KMS-11 (cell line): ENCODE results near the gene ZSCAN30.
A peak's percentile ranks its signal among the peaks of the same experiment; 100 is the strongest.

ENCODE experiments used
- H2AFZ ChIP-seq: fragments of 200-600 bp; sonication (generic); 2 replicates; pipeline ENCODE4 v1.6.1; 2016; ENCODE audit warnings: antibody characterized with exemption, mixed run types, low read depth
- H3K27ac ChIP-seq: fragments of 200-600 bp; sonication (generic); 2 replicates; pipeline ENCODE4 v1.6.1; 2016; ENCODE audit warnings: mild to moderate bottlenecking, mixed run types
- H3K27me3 ChIP-seq: fragments of 200-600 bp; sonication (generic); 2 replicates; pipeline ENCODE4 v1.6.1; 2017; ENCODE audit warnings: mild to moderate bottlenecking, low read depth, mixed run types, moderate library complexity; ENCODE audit not compliant: insufficient read depth
- H3K36me3 ChIP-seq: fragments of 200-600 bp; sonication (generic); 2 replicates; pipeline ENCODE4 v1.6.1; 2017; ENCODE audit warnings: mild to moderate bottlenecking, mixed run types; ENCODE audit not compliant: insufficient read depth
- H3K4me1 ChIP-seq: fragments of 200-600 bp; sonication (generic); 2 replicates; pipeline ENCODE4 v1.6.1; 2016; ENCODE audit warnings: mild to moderate bottlenecking, low read depth, mixed run types; ENCODE audit not compliant: poor library complexity, severe bottlenecking
- H3K4me2 ChIP-seq: fragments of 200-600 bp; sonication (generic); 2 replicates; pipeline ENCODE4 v1.7.0; 2016; ENCODE audit warnings: mild to moderate bottlenecking, mixed run types
- H3K4me3 ChIP-seq: fragments of 200-600 bp; sonication (generic); IDR thresholded peaks from 2 replicates; pipeline ENCODE4 v1.6.1; 2017; ENCODE audit warnings: low read depth, low read length, mixed read lengths; ENCODE audit not compliant: insufficient read depth
- H3K79me2 ChIP-seq: fragments of 200-600 bp; sonication (generic); 2 replicates; pipeline ENCODE4 v1.6.1; 2016; ENCODE audit warnings: low read depth, mixed run types; ENCODE audit not compliant: insufficient read depth
- H3K9ac ChIP-seq: fragments of 200-600 bp; sonication (generic); 2 replicates; pipeline ENCODE4 v1.6.1; 2016; ENCODE audit warnings: mild to moderate bottlenecking, mixed run types
- H4K20me1 ChIP-seq: fragments of 200-600 bp; sonication (generic); 2 replicates; pipeline ENCODE4 v1.6.1; 2016; ENCODE audit warnings: mild to moderate bottlenecking, mixed run types; ENCODE audit not compliant: insufficient read depth
- CTCF ChIP-seq: fragments of 200-600 bp; sonication (generic); conservative IDR thresholded peaks from 2 replicates; pipeline ENCODE4 v1.6.1; 2017; ENCODE audit warnings: low read depth, mild to moderate bottlenecking, antibody characterized with exemption, low read length, moderate library complexity, mixed read lengths

The ZSCAN30 gene

DNA sequence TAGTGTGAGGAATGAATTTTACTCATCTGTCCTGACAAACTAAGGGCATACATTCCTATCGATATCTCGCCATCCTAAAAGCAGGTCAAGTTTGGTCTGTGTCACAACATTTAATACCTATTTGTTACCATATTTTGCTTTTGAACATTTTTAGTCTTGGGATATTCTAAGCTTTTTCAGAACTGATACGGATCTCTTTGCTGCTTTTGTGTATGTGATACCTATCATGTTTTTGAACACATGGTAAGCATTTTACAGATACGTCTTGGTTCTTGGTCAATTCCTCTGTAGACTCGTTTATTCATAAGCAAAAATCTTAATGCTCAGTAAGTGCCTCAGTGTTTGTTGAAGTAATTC is 48.6 kb downstream of the ZSCAN30 start:
- Histone ChIP-seq H3K4me1 (peaks cover 4% of the 10 kb centered on the region), H3K4me3 (no peak overlapping the region), H3K79me2 (peaks cover 16% of the 10 kb centered on the region; the same call in 1 of the 2 replicates), H3K4me2 (peak overlapping the region; percentile 89), H2AFZ (peak overlapping the region; percentile 98), H3K27ac (peak overlapping the region; percentile 71), H3K27me3 (no peaks in the 10 kb centered on the region), H3K36me3 (peaks cover 29% of the 10 kb centered on the region; the same call in 1 of the 2 replicates), H4K20me1 (no peaks in the 10 kb centered on the region), H3K9ac (peak overlapping the region; percentile 83)
- TF ChIP-seq CTCF: no peak

- no peaks in the 10 kb centered on the region for H4K20me1 ChIP-seq
- peak within 1 kb of the TSS; percentile 98 for H2AFZ ChIP-seq
- H3K4me3 ChIP-seq: no peak within 1 kb of the TSS
- no peak for TF ChIP-seq CTCF
- peak within 1 kb of the TSS; percentile 89 for H3K4me2 ChIP-seq
- peak within 1 kb of the TSS; percentile 83 for H3K9ac ChIP-seq
- peaks cover 4% of the 10 kb centered on the region for H3K4me1 ChIP-seq
- H3K36me3 ChIP-seq: peaks cover 23% of the 10 kb centered on the region; the same call in 1 of the 2 replicates
- peak within 1 kb of the TSS; percentile 71 for H3K27ac ChIP-seq
- no peaks in the 10 kb centered on the region for H3K27me3 ChIP-seq
- peaks cover 16% of the 10 kb centered on the region; the same call in 1 of the 2 replicates for H3K79me2 ChIP-seq
Observed at GRCh38 chr18:35240664-35241447, 49.2 kb downstream of the ZSCAN30 start, which contains the start of gene ZNF397. ZNF397 (plus strand) TSS chr18:35241034; CDS start chr18:35242471, 1,437 bp downstream.

- Histone ChIP-seq H2AFZ (no peak overlapping the region), H3K27ac (no peak overlapping the region), H3K27me3 (no peaks in the 10 kb centered on the region), H3K4me2 (no peak overlapping the region), H3K36me3 (peaks cover 14% of the 10 kb centered on the region; the same call in 1 of the 2 replicates), H3K4me3 (no peak overlapping the region), H3K4me1 (peaks cover 4% of the 10 kb centered on the region), H3K9ac (no peak overlapping the region), H4K20me1 (no peaks in the 10 kb centered on the region), H3K79me2 (peaks cover 16% of the 10 kb centered on the region; the same call in 1 of the 2 replicates)
- TF ChIP-seq CTCF: no peak
Observed at GRCh38 chr18:35239314-35239713, 50.7 kb downstream of the ZSCAN30 start.

- H3K36me3 ChIP-seq: no peaks in the 10 kb centered on the region
- H2AFZ ChIP-seq: no peak overlapping the region
Observed at GRCh38 chr18:35236571-35237363, 53.3 kb downstream of the ZSCAN30 start.

More at GRCh38 chr18:35236571-35237363, 53.3 kb downstream of the ZSCAN30 start:
- peaks cover 1% of the 10 kb centered on the region for H3K4me1 ChIP-seq
- H3K27ac ChIP-seq: no peak overlapping the region
- no peak overlapping the region for H3K9ac ChIP-seq
- TF ChIP-seq CTCF: no peak
- H4K20me1 ChIP-seq: no peaks in the 10 kb centered on the region
- no peak overlapping the region for H3K4me2 ChIP-seq
- H3K79me2 ChIP-seq: peaks cover 7% of the 10 kb centered on the region; the same call in 1 of the 2 replicates
- H3K4me3 ChIP-seq: no peak overlapping the region
- no peaks in the 10 kb centered on the region for H3K27me3 ChIP-seq
